CD4-positive, alpha-beta memory T cell (primary cell): ENCODE data around the gene KLC1. TPM values are rescaled to one million over a fixed set of nuclear protein-coding genes. Genes with fewer than 3 reads are reported as not detected.

ENCODE experiments used
- CTCF ChIA-PET: fragments of 350-600 bp; sonication (Branson Sonifier 250); formaldehyde crosslinking; loops from one replicate; lab custom pipeline; 2021; ENCODE audit warnings: inconsistent platforms; ENCODE audit not compliant: partially characterized antibody; lab: Charles Lee
- POLR2A ChIA-PET: fragments of 350-600 bp; sonication (Branson Sonifier 250); formaldehyde crosslinking; loops from one replicate; lab custom pipeline; 2021; ENCODE audit not compliant: partially characterized antibody; lab: Charles Lee
- DNase-seq, 5 donors: peaks; one replicate each; pipeline versions ENCODE4 v3.0.0 to v3.0.0-alpha.2; 2020 to 2022; ENCODE audit warnings: mixed read lengths in 1 of 5
- H3K27ac ChIP-seq: one replicate; pipeline ENCODE4 v1.7.0; 2013; ENCODE audit warnings: low read depth, low read length
- H3K27me3 ChIP-seq: 2 replicates; pipeline ENCODE4 v1.7.0; 2013; ENCODE audit warnings: mild to moderate bottlenecking, low read length, moderate library complexity; ENCODE audit not compliant: insufficient read depth
- H3K36me3 ChIP-seq: 2 replicates; pipeline ENCODE4 v1.7.0; 2013; ENCODE audit warnings: mild to moderate bottlenecking, low read length, moderate library complexity; ENCODE audit not compliant: insufficient read depth
- H3K4me1 ChIP-seq: 2 replicates; pipeline ENCODE4 v1.7.0; 2013; ENCODE audit warnings: mild to moderate bottlenecking, low read length, moderate library complexity; ENCODE audit not compliant: insufficient read depth
- H3K4me3 ChIP-seq, 2 donors: one replicate each; pipeline ENCODE4 v1.7.0; 2013; ENCODE audit warnings: low read length in 2 of 2, mild to moderate bottlenecking in 1 of 2
- H3K9me3 ChIP-seq, 2 donors: one replicate each; pipeline ENCODE4 v1.7.0; 2013; ENCODE audit warnings: low read length in 2 of 2, control low read depth in 1 of 2; ENCODE audit not compliant: control insufficient read depth in 1 of 2
- H3K27ac Mint-ChIP-seq, 7 donors: one replicate each; pipeline ENCODE4 v1.8.0; 2020 to 2021; ENCODE audit warnings: mixed read lengths in 7 of 7, mild to moderate bottlenecking in 6 of 7, inconsistent platforms in 3 of 7, moderate library complexity in 3 of 7
- H3K27me3 Mint-ChIP-seq, 2 donors: one replicate each; pipeline ENCODE4 v1.8.0; 2020 to 2021; ENCODE audit warnings: mixed read lengths in 2 of 2
- H3K36me3 Mint-ChIP-seq, 2 donors: one replicate each; pipeline ENCODE4 v1.8.0; 2020 to 2021; ENCODE audit warnings: mixed read lengths in 2 of 2, inconsistent platforms in 1 of 2, mild to moderate bottlenecking in 1 of 2
- H3K4me1 Mint-ChIP-seq, 4 donors: one replicate each; pipeline ENCODE4 v1.8.0; 2020 to 2021; ENCODE audit warnings: mixed read lengths in 4 of 4, mild to moderate bottlenecking in 1 of 4
- H3K4me3 Mint-ChIP-seq, 8 donors: one replicate each; pipeline ENCODE4 v1.8.0; 2020 to 2021; ENCODE audit warnings: mixed read lengths in 8 of 8, mild to moderate bottlenecking in 7 of 8, moderate library complexity in 6 of 8, inconsistent platforms in 3 of 8
- H3K9me3 Mint-ChIP-seq, 8 donors: one replicate each; pipeline ENCODE4 v1.8.0; 2020 to 2021; ENCODE audit warnings: mixed read lengths in 8 of 8, mild to moderate bottlenecking in 5 of 8, inconsistent platforms in 3 of 8, moderate library complexity in 1 of 8
- intact Hi-C: fragments of 100-400 bp; cut with micrococcal nuclease; formaldehyde crosslinking; loops from one replicate; pipeline ENCODE4 v1.15.1; 2023
- polyA plus RNA-seq, 2 donors: library from polyadenylated mRNA; unstranded; fragments of 300-500 nt; fragmentation: Illumina TruSeq; gene quantifications; one replicate each; pipeline ENCODE4 v1.2.3, GENCODE V29; 2021
- total RNA-seq, 2 experiments: library from RNA; stranded (reverse); gene quantifications; one replicate each; pipeline ENCODE4 v1.2.3, GENCODE V29; 2021

Gene KLC1
- total and polyA plus RNA-seq, 4 experiments from 2014 or later: 31.8 to 278 (median 165) TPM

- H3K27me3 ChIP-seq: no peaks in the 10 kb centered on the region
- CTCF ChIA-PET: interaction anchor here (0.6 kb wide), 1 partner anchor 18 kb away, joined by 4 read pairs; no protein-coding TSS in a partner anchor
- intact Hi-C loops: no loop called here
- no peaks in the 10 kb centered on the region for H3K9me3 Mint-ChIP-seq
- no peak overlapping the region for H3K27ac Mint-ChIP-seq
- no peaks in the 10 kb centered on the region for H3K4me1 Mint-ChIP-seq
- no peak overlapping the region for H3K27ac ChIP-seq
- H3K4me3 ChIP-seq: no peak overlapping the region
- no peaks in the 10 kb centered on the region for H3K4me1 ChIP-seq
- H3K27me3 Mint-ChIP-seq: no peaks in the 10 kb centered on the region
- H3K36me3 ChIP-seq: peaks cover 6% of the 10 kb centered on the region
- no peak overlapping the region for H3K4me3 Mint-ChIP-seq
- peaks cover 16 to 61% of the 10 kb centered on the region in 2 donors for H3K36me3 Mint-ChIP-seq
- DNase-seq: no peak
- POLR2A ChIA-PET: interaction anchor here (0.8 kb wide), 1 partner anchor 210 kb away, joined by 3 read pairs; no protein-coding TSS in a partner anchor
- no peaks in the 10 kb centered on the region for H3K9me3 ChIP-seq
These were observed 110.9 kb downstream of the KLC1 start for GRCh38 chr14:103739793-103740501.

GRCh38 chr14:103740991-103741689 lies 112.1 kb downstream of the KLC1 start:
- Mint-ChIP-seq H3K27ac (peak overlapping the region in 1 of 7 donors; percentile 10), H3K9me3 (no peaks in the 10 kb centered on the region), H3K4me3 (no peak overlapping the region), H3K27me3 (no peaks in the 10 kb centered on the region), H3K36me3 (peaks cover 16 to 70% of the 10 kb centered on the region in 2 donors), H3K4me1 (no peaks in the 10 kb centered on the region)
- no peak overlapping the region for H3K4me3 ChIP-seq
- no peak for DNase-seq
- ChIA-PET POLR2A (no interaction called here), CTCF (interaction anchor here (0.5 kb wide), 1 partner anchor 19 kb away, joined by 3 read pairs; no protein-coding TSS in a partner anchor)
- intact Hi-C loops: no loop called here
- H3K36me3 ChIP-seq: peaks cover 6% of the 10 kb centered on the region
- H3K27ac ChIP-seq: no peak overlapping the region
- H3K4me1 ChIP-seq: no peaks in the 10 kb centered on the region
- no peaks in the 10 kb centered on the region for H3K9me3 ChIP-seq
- no peaks in the 10 kb centered on the region for H3K27me3 ChIP-seq

- DNase-seq: no peak
- Histone ChIP-seq H3K4me1 (no peaks in the 10 kb centered on the region), H3K9me3 (no peaks in the 10 kb centered on the region), H3K27ac (no peak overlapping the region), H3K36me3 (peaks cover 6% of the 10 kb centered on the region), H3K27me3 (no peaks in the 10 kb centered on the region), H3K4me3 (no peak overlapping the region)
- H3K36me3 Mint-ChIP-seq: peaks cover 16 to 71% of the 10 kb centered on the region in 2 donors
- ChIA-PET CTCF (no interaction called here), POLR2A (no interaction called here)
- H3K4me1 Mint-ChIP-seq: no peaks in the 10 kb centered on the region
- no peaks in the 10 kb centered on the region for H3K9me3 Mint-ChIP-seq
- intact Hi-C loops: no loop called here
- H3K4me3 Mint-ChIP-seq: no peak overlapping the region
- H3K27ac Mint-ChIP-seq: no peak overlapping the region
- no peaks in the 10 kb centered on the region for H3K27me3 Mint-ChIP-seq
These were observed 112.9 kb downstream of the KLC1 start for GRCh38 chr14:103741876-103742275.

GRCh38 chr14:103742499-103743255 lies 113.7 kb downstream of the KLC1 start:
- Mint-ChIP-seq H3K27me3 (no peaks in the 10 kb centered on the region), H3K4me3 (no peak overlapping the region), H3K9me3 (no peaks in the 10 kb centered on the region), H3K36me3 (peaks cover 15 to 67% of the 10 kb centered on the region in 2 donors), H3K4me1 (peaks cover 0 to under 1% (median 0%) of the 10 kb centered on the region in 4 donors), H3K27ac (no peak overlapping the region)
- H3K4me3 ChIP-seq: no peak overlapping the region
- ChIA-PET POLR2A (no interaction called here), CTCF (no interaction called here)
- no peak overlapping the region for H3K27ac ChIP-seq
- no peak for DNase-seq
- no peaks in the 10 kb centered on the region for H3K27me3 ChIP-seq
- H3K4me1 ChIP-seq: no peaks in the 10 kb centered on the region
- intact Hi-C loops: no loop called here
- peaks cover 6% of the 10 kb centered on the region for H3K36me3 ChIP-seq
- H3K9me3 ChIP-seq: no peaks in the 10 kb centered on the region

- H3K27me3 ChIP-seq: no peaks in the 10 kb centered on the region
- no peak overlapping the region for H3K4me3 ChIP-seq
- peaks cover 6 to 11% (median 9%) of the 10 kb centered on the region in 4 donors for H3K4me1 Mint-ChIP-seq
- no peaks in the 10 kb centered on the region for H3K27me3 Mint-ChIP-seq
- ChIA-PET POLR2A (no interaction called here), CTCF (no interaction called here)
- DNase-seq: no peak
- peak overlapping the region in 2 of 7 donors; percentile 4 to 54 for H3K27ac Mint-ChIP-seq
- intact Hi-C loops: no loop called here
- no peaks in the 10 kb centered on the region for H3K9me3 ChIP-seq
- H3K4me1 ChIP-seq: peaks cover 10% of the 10 kb centered on the region
- H3K36me3 ChIP-seq: peaks cover under 1% of the 10 kb centered on the region
- peaks cover 0 to 1% (median 0%) of the 10 kb centered on the region in 8 donors for H3K9me3 Mint-ChIP-seq
- H3K27ac ChIP-seq: no peak overlapping the region
- H3K36me3 Mint-ChIP-seq: peaks cover 6 to 57% of the 10 kb centered on the region in 2 donors
- no peak overlapping the region for H3K4me3 Mint-ChIP-seq
These were observed 114.7 kb downstream of the KLC1 start for GRCh38 chr14:103743691-103744090.

GRCh38 chr14:103744621-103745395 lies 115.8 kb downstream of the KLC1 start:
- H3K27me3 ChIP-seq: no peaks in the 10 kb centered on the region
- intact Hi-C loops: no loop called here
- CTCF ChIA-PET: no interaction called here
- Mint-ChIP-seq H3K4me1 (peaks cover 9 to 12% (median 11%) of the 10 kb centered on the region in 4 donors), H3K36me3 (peaks cover 13 to 47% of the 10 kb centered on the region in 2 donors), H3K4me3 (no peak overlapping the region), H3K27me3 (no peaks in the 10 kb centered on the region), H3K9me3 (peaks cover 0 to 1% (median 0%) of the 10 kb centered on the region in 8 donors), H3K27ac (no peak overlapping the region)
- no peak overlapping the region for H3K27ac ChIP-seq
- H3K4me1 ChIP-seq: peaks cover 12% of the 10 kb centered on the region
- no peaks in the 10 kb centered on the region for H3K9me3 ChIP-seq
- DNase-seq: no peak
- no peaks in the 10 kb centered on the region for H3K36me3 ChIP-seq
- POLR2A ChIA-PET: no interaction called here
- no peak overlapping the region for H3K4me3 ChIP-seq
